A549 (cell line): ENCODE measurements around the gene SLC6A18.

Source experiments
- FOSB ChIP-seq: fragments of 250-450 bp; sonication (Bioruptor Pico); IDR thresholded peaks from 2 replicates; pipeline ENCODE4 v1.5.0; 2020; ENCODE audit warnings: mild to moderate bottlenecking, moderate library complexity
- RFX5 ChIP-seq: fragments of 450-650 bp; IDR thresholded peaks from 2 replicates; pipeline ENCODE4 v1.7.1; 2014; ENCODE audit warnings: antibody characterized with exemption, mild to moderate bottlenecking, moderate library complexity
- TF ChIP-seq, protein P1 (sequence below): fragments of >200 bp; sonication (Bioruptor Twin); formaldehyde crosslinking; IDR thresholded peaks from 3 replicates; pipeline ENCODE4 v1.5.1; 2016

DNA sequence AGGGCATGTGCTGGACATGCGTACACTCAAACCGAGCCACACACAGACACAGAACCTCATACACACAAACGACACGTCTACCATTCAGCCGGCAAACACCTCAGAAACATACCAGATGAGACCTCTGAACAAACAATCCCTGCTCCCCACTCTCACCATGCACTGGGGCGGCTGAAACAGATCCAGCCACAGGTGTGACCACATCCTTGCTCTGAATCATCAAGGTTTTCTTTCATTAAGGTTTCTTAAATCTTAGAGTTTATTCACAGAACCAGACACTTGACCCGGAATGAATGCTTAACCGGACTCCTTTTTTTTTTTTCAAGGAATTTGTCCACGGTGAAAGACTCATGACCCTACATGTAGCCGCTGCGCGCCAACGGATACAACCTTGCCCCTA, 43.5 kb downstream of the SLC6A18 start:
- TF ChIP-seq RFX5 (no peak), FOSB (CRISPR knock-in tag) (no peak)
- TF ChIP-seq, protein P1, sequence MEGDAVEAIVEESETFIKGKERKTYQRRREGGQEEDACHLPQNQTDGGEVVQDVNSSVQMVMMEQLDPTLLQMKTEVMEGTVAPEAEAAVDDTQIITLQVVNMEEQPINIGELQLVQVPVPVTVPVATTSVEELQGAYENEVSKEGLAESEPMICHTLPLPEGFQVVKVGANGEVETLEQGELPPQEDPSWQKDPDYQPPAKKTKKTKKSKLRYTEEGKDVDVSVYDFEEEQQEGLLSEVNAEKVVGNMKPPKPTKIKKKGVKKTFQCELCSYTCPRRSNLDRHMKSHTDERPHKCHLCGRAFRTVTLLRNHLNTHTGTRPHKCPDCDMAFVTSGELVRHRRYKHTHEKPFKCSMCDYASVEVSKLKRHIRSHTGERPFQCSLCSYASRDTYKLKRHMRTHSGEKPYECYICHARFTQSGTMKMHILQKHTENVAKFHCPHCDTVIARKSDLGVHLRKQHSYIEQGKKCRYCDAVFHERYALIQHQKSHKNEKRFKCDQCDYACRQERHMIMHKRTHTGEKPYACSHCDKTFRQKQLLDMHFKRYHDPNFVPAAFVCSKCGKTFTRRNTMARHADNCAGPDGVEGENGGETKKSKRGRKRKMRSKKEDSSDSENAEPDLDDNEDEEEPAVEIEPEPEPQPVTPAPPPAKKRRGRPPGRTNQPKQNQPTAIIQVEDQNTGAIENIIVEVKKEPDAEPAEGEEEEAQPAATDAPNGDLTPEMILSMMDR, result no peak
